ENCODE data around the gene TNIP1. TPM values are rescaled to one million over a fixed set of nuclear protein-coding genes. Genes with fewer than 3 reads are reported as not detected.

Gene TNIP1
- total RNA-seq, 1 experiment from 2014 or later: 342 TPM

DNA sequence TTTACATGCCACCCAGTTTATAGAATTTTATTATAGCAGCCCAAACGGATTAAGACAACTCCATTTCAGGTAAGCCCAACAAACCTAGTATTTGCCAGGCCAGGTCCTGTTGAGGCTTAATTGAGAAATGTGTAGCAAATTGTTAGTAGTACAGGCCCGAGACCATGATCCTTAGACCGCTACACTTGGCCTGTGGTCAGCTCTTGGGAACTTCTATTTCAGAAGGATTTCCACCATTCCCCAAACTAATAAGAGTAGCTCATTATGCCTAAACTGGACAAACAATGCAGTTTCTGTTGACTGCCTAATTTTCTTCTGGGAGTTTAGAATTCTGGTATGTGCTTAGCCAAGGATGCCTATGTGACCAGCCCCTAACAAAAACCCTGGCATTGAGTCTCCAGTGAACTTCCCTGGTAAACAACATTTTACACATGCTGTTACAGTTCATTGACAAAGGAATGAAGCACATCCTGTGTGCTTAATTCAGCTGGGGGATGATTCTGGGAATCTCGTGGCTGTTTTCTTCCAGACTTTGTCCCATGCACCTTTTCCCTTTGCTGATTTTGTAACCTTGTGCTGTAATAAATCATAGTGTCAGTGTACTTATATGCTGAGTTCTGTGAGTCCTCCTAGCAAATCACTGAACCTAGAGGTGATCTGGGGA lies 66.0 kb downstream of the TNIP1 start:
- no peak overlapping the region for H3K27ac Mint-ChIP-seq (ENCODE audit: low read depth, unreplicated experiment)

GRCh38 chr5:151012862-151013261 lies 68.0 kb downstream of the TNIP1 start:
- Mint-ChIP-seq H3K9me3 (ENCODE audit: unreplicated experiment) (no peaks in the 10 kb centered on the region), H3K27ac (ENCODE audit: low read depth, unreplicated experiment) (no peak overlapping the region), H3K4me3 (ENCODE audit: unreplicated experiment) (no peak overlapping the region), H3K4me1 (ENCODE audit: insufficient read depth, unreplicated experiment) (no peaks in the 10 kb centered on the region), H3K36me3 (ENCODE audit: insufficient read depth, unreplicated experiment) (no peaks in the 10 kb centered on the region), H3K27me3 (ENCODE audit: insufficient read depth, unreplicated experiment) (peaks cover 13% of the 10 kb centered on the region)
- CTCF ChIA-PET: interaction anchor here (0.6 to 8.1 kb wide), 11 partner anchors 8 to 152 kb away, joined by 3 to 89 read pairs (median 6); no protein-coding TSS in a partner anchor
- intact Hi-C loops (cut with micrococcal nuclease): no loop called here
- TF ChIP-seq, protein P1, sequence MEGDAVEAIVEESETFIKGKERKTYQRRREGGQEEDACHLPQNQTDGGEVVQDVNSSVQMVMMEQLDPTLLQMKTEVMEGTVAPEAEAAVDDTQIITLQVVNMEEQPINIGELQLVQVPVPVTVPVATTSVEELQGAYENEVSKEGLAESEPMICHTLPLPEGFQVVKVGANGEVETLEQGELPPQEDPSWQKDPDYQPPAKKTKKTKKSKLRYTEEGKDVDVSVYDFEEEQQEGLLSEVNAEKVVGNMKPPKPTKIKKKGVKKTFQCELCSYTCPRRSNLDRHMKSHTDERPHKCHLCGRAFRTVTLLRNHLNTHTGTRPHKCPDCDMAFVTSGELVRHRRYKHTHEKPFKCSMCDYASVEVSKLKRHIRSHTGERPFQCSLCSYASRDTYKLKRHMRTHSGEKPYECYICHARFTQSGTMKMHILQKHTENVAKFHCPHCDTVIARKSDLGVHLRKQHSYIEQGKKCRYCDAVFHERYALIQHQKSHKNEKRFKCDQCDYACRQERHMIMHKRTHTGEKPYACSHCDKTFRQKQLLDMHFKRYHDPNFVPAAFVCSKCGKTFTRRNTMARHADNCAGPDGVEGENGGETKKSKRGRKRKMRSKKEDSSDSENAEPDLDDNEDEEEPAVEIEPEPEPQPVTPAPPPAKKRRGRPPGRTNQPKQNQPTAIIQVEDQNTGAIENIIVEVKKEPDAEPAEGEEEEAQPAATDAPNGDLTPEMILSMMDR (IDR thresholded peaks at IDR 0.05; ENCODE audit: unreplicated experiment): no peak
- POLR2A ChIA-PET: interaction anchor here (1.2 kb wide), 1 partner anchor 240 kb away, joined by 3 read pairs; the partner anchor contains the start of gene GM2A
- BruUV-seq (replicated peaks): no TSS peak
- DNase-seq (ENCODE audit: unreplicated experiment): no peak

More for the DNA sequence above, 66.0 kb downstream of the TNIP1 start:
- POLR2A ChIA-PET: interaction anchor here (0.9 kb wide), 1 partner anchor 17 kb away, joined by 3 read pairs; no protein-coding TSS in a partner anchor
- H3K9me3 Mint-ChIP-seq (ENCODE audit: unreplicated experiment): no peaks in the 10 kb centered on the region
- no peak for DNase-seq (ENCODE audit: unreplicated experiment)
- TF ChIP-seq, protein P1 (IDR thresholded peaks at IDR 0.05; ENCODE audit: unreplicated experiment): no peak
- H3K4me3 Mint-ChIP-seq (ENCODE audit: unreplicated experiment): no peak overlapping the region
- intact Hi-C loops (cut with micrococcal nuclease): no loop called here
- H3K36me3 Mint-ChIP-seq (ENCODE audit: insufficient read depth, unreplicated experiment): no peaks in the 10 kb centered on the region
- no TSS peak for BruUV-seq (replicated peaks)
- H3K27me3 Mint-ChIP-seq (ENCODE audit: insufficient read depth, unreplicated experiment): peaks cover 13% of the 10 kb centered on the region
- CTCF ChIA-PET: interaction anchor here (0.7 to 8.1 kb wide), 5 partner anchors 13 to 1282 kb away, joined by 3 to 89 read pairs (median 7); no protein-coding TSS in a partner anchor
- no peaks in the 10 kb centered on the region for H3K4me1 Mint-ChIP-seq (ENCODE audit: insufficient read depth, unreplicated experiment)

- CTCF ChIA-PET: interaction anchor here (0.6 to 7.3 kb wide), 4 partner anchors 39 to 675 kb away, joined by 3 to 63 read pairs (median 4); no protein-coding TSS in a partner anchor
- no peaks in the 10 kb centered on the region for H3K36me3 Mint-ChIP-seq (ENCODE audit: insufficient read depth, unreplicated experiment)
These were observed 71.9 kb downstream of the TNIP1 start for GRCh38 chr5:151008906-151009305.

DNA sequence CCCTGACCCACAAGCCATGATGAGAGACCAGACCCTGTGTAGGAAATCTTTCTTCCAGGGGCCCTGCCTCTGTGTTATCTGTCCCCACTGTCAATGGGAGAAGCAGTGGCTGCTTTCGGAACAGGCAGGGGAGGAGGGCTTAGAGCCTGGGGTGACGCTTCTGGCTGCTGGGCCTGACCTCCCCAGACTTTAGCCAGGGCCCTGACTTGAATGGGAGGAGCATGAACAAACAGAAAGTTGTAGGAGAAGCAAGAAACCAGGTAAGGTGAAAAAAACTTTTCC lies 72.7 kb downstream of the TNIP1 start:
- BruUV-seq (replicated peaks): no TSS peak
- Mint-ChIP-seq H3K27me3 (ENCODE audit: insufficient read depth, unreplicated experiment) (peaks cover 13% of the 10 kb centered on the region), H3K4me3 (ENCODE audit: unreplicated experiment) (no peak overlapping the region), H3K4me1 (ENCODE audit: insufficient read depth, unreplicated experiment) (no peaks in the 10 kb centered on the region), H3K9me3 (ENCODE audit: unreplicated experiment) (no peaks in the 10 kb centered on the region), H3K36me3 (ENCODE audit: insufficient read depth, unreplicated experiment) (no peaks in the 10 kb centered on the region), H3K27ac (ENCODE audit: low read depth, unreplicated experiment) (no peak overlapping the region)
- TF ChIP-seq, protein P1 (IDR thresholded peaks at IDR 0.05; ENCODE audit: unreplicated experiment): no peak
- no peak for DNase-seq (ENCODE audit: unreplicated experiment)
- intact Hi-C loops (cut with micrococcal nuclease): loop anchor here (10.0 kb wide), 1 partner anchor 517 kb away; no protein-coding TSS in a partner anchor
- ChIA-PET CTCF (interaction anchor here (1.0 to 7.3 kb wide), 2 partner anchors 90 to 107 kb away, joined by 4 to 63 read pairs; no protein-coding TSS in a partner anchor), POLR2A (no interaction called here)

More at GRCh38 chr5:151008906-151009305, 71.9 kb downstream of the TNIP1 start:
- no peak overlapping the region for H3K4me3 Mint-ChIP-seq (ENCODE audit: unreplicated experiment)
- H3K27ac Mint-ChIP-seq (ENCODE audit: low read depth, unreplicated experiment): no peak overlapping the region
- intact Hi-C loops (cut with micrococcal nuclease): loop anchor here (10.0 kb wide), 1 partner anchor 516 kb away; no protein-coding TSS in a partner anchor
- POLR2A ChIA-PET: interaction anchor here (1.7 kb wide), 1 partner anchor 32 kb away, joined by 5 read pairs; no protein-coding TSS in a partner anchor
- BruUV-seq (replicated peaks): no TSS peak
- H3K4me1 Mint-ChIP-seq (ENCODE audit: insufficient read depth, unreplicated experiment): no peaks in the 10 kb centered on the region
- no peaks in the 10 kb centered on the region for H3K9me3 Mint-ChIP-seq (ENCODE audit: unreplicated experiment)
- TF ChIP-seq, protein P1 (IDR thresholded peaks at IDR 0.05; ENCODE audit: unreplicated experiment): no peak
- peaks cover 13% of the 10 kb centered on the region for H3K27me3 Mint-ChIP-seq (ENCODE audit: insufficient read depth, unreplicated experiment)
- DNase-seq (ENCODE audit: unreplicated experiment): no peak
